ENCODE data around the gene PARP15.
"Not testable (repeated sequence)": the region's sequence is repeated elsewhere in the genome, so short reads cannot be mapped to it uniquely, and the experiment has no call there.

The PARP15 gene

GRCh38 chr3:122577409-122578031, at the start of gene PARP15:
Gene PARP15, plus strand, starts transcription at chr3:122577650. Its CDS starts 18 bp downstream, at chr3:122577668.
- no peak for DNase-seq

GRCh38 chr3:122530164-122530563, 47.3 kb upstream of the PARP15 start:
- no peak for DNase-seq

GRCh38 chr3:122533480-122533879, 44.0 kb upstream of the PARP15 start:
- DNase-seq = no peak

- DNase-seq = no peak
These were observed 43.5 kb upstream of the PARP15 start for GRCh38 chr3:122533931-122534334.

GRCh38 chr3:122535964-122536631, 41.4 kb upstream of the PARP15 start:
- DNase-seq = no peak

- DNase-seq = no peak
These were observed 40.8 kb upstream of the PARP15 start for GRCh38 chr3:122536632-122537001.

GRCh38 chr3:122538956-122539490, 38.4 kb upstream of the PARP15 start:
- DNase-seq = no peak

- no peak for DNase-seq
These were observed 31.3 kb upstream of the PARP15 start for GRCh38 chr3:122546151-122546550.

- no peak for DNase-seq
These were observed 29.4 kb upstream of the PARP15 start for GRCh38 chr3:122548076-122548475.

- no peak for DNase-seq
These were observed 28.8 kb upstream of the PARP15 start for GRCh38 chr3:122548619-122549018.

- DNase-seq = no peak
These were observed 24.3 kb upstream of the PARP15 start for GRCh38 chr3:122553171-122553570.

- DNase-seq = no peak
These were observed 22.0 kb upstream of the PARP15 start for GRCh38 chr3:122555275-122556071.

- no peak for DNase-seq
These were observed 20.1 kb upstream of the PARP15 start for GRCh38 chr3:122557356-122557755.

GRCh38 chr3:122558605-122559004, 18.8 kb upstream of the PARP15 start:
- no peak for DNase-seq

- DNase-seq = no peak
These were observed 17.5 kb upstream of the PARP15 start for GRCh38 chr3:122559906-122560305.

GRCh38 chr3:122560680-122561079, 16.8 kb upstream of the PARP15 start:
- peak; percentile 36 for DNase-seq

- DNase-seq = no peak
These were observed 14.3 kb upstream of the PARP15 start for GRCh38 chr3:122562923-122563716.

GRCh38 chr3:122563717-122564025, 13.8 kb upstream of the PARP15 start:
- no peak for DNase-seq

- DNase-seq = peak; percentile 74
These were observed 13.1 kb upstream of the PARP15 start, which contains the start of the genes DTX3L and PARP9 for GRCh38 chr3:122564155-122564912. Gene DTX3L, plus strand, starts transcription at chr3:122564338. Its CDS starts 89 bp downstream, at chr3:122564427. Gene PARP9, minus strand, starts transcription at chr3:122564300. Its CDS starts 4,680 bp downstream, at chr3:122559620.

GRCh38 chr3:122568131-122568530, 9.3 kb upstream of the PARP15 start:
- DNase-seq = not testable (repeated sequence)

- no peak for DNase-seq
These were observed 8.7 kb upstream of the PARP15 start for GRCh38 chr3:122568755-122569154.

GRCh38 chr3:122572940-122573412, 4.5 kb upstream of the PARP15 start:
- DNase-seq = no peak

Measured in GDM1 (cell line).